22Rv1 (cell line): ENCODE results near the gene LTBP2.

Source experiments
- CTCF ChIP-seq: fragments of 450-650 bp; IDR thresholded peaks from 2 replicates; pipeline ENCODE4 v1.5.1; 2017; ENCODE audit warnings: mild to moderate bottlenecking
- ZFX ChIP-seq: fragments of 450-650 bp; IDR thresholded peaks from 2 replicates; pipeline ENCODE4 v1.6.1; 2017; ENCODE audit warnings: antibody characterized with exemption, borderline replicate concordance

GRCh38 chr14:74549588-74549987 is 62.4 kb downstream of the LTBP2 start:
- TF ChIP-seq CTCF, result no peak; the same call in 1 of the 2 replicates
- TF ChIP-seq ZFX, result no peak
